Esophagus muscularis mucosa (tissue), 4 donors: ENCODE measurements around the gene SLC35F3. TPM values are rescaled to one million over a fixed set of nuclear protein-coding genes. Genes with fewer than 3 reads are reported as not detected.

Experiments
- DNase-seq: peaks from one replicate; pipeline ENCODE4 v3.0.0-alpha.2; 2017; ENCODE audit errors: extremely low spot score
- H3K27ac ChIP-seq, 4 donors: fragments of 200-600 bp; sonication (generic); replicated peaks in 1 of 4; 1 replicate in 3 of 4; 2 replicates in 1 of 4; pipeline ENCODE4 v1.5.1; 2016 to 2019; ENCODE audit warnings: mild to moderate bottlenecking in 1 of 4
- H3K27me3 ChIP-seq, 4 donors: fragments of 200-600 bp; sonication (generic); one replicate each; pipeline versions ENCODE4 v1.5.1 to v1.6.0; 2016 to 2019
- H3K36me3 ChIP-seq, 4 donors: fragments of 200-600 bp; sonication (generic); one replicate each; pipeline ENCODE4 v1.5.1; 2016 to 2019
- H3K4me1 ChIP-seq, 4 donors: fragments of 200-600 bp; sonication (generic); one replicate each; pipeline ENCODE4 v1.5.1; 2016 to 2019
- H3K4me3 ChIP-seq, 4 donors: fragments of 200-600 bp; sonication (generic); 1 replicate in 2 of 4; 2 replicates in 2 of 4; pipeline ENCODE4 v1.5.1; 2016 to 2019; ENCODE audit warnings: mild to moderate bottlenecking in 4 of 4, moderate library complexity in 1 of 4
- H3K9me3 ChIP-seq, 4 donors: fragments of 200-600 bp; sonication (generic); 1 replicate in 3 of 4; 2 replicates in 1 of 4; pipeline ENCODE4 v1.5.1; 2016 to 2019
- EP300 ChIP-seq: sonication (generic); formaldehyde crosslinking; IDR thresholded peaks from one replicate; pipeline ENCODE4 v1.6.1; 2017; ENCODE audit warnings: antibody characterized with exemption
- POLR2A ChIP-seq: fragments of 450-650 bp; IDR thresholded peaks from one replicate; pipeline ENCODE4 v1.6.1; 2017; ENCODE audit warnings: antibody characterized with exemption, moderate library complexity, mild to moderate bottlenecking, low read depth
- POLR2AphosphoS5 ChIP-seq, 2 donors: sonication (generic); formaldehyde crosslinking; IDR thresholded peaks; one replicate each; pipeline ENCODE4 v1.6.1; 2017; ENCODE audit warnings: antibody characterized with exemption in 2 of 2
- WGBS: methylation state at CpG from one replicate; pipeline ENCODE4 v1.1.5; 2018; 5-methylcytosine and 5-hydroxymethylcytosine counted together
- intact Hi-C: fragments of 100-400 bp; cut with DNase I; formaldehyde crosslinking; loops from one replicate; pipeline ENCODE4 v1.15.1; 2023
- total RNA-seq, 4 donors: library from RNA; depleted of rRNA; stranded (reverse); fragments of >200 nt; gene quantifications; one replicate each; pipeline versions ENCODE4 v1.1.0 to v1.2.1, GENCODE V29; 2016
- TF ChIP-seq, protein P1 (sequence below), 3 experiments: fragments of 200-600 bp in 2 of 3; fragments of 450-650 bp in 1 of 3; sonication (generic) in 2 of 3; IDR thresholded peaks; one replicate each; pipeline ENCODE4 v1.5.1; 2017 to 2019; ENCODE audit warnings: antibody characterized with exemption in 3 of 3, mild to moderate bottlenecking in 2 of 3, moderate library complexity in 1 of 3

SLC35F3 gene
- total RNA-seq, 4 donors from 2014 or later, result 0.34 TPM; not detected in 3

DNA sequence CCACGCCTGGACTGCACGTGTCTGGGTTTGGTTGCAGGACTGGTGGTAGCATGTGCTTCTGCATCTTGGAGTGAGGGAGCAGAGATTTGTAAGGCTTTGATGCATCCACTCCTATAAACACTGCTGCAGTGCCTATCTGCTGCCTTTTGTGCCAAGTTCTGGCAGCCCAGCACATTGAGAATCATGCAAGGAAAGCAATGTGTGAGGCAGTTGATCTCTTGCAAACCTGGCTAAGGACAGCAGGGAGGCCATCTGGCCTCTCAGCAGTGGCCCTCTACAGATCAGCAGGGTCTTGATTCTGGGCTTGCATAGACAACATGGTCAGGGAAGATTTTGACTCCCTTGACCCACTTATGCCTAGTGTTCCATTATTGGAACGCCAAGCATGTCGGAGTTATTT lies 387.5 kb downstream of the SLC35F3 start:
- DNase-seq, result no peak
- Histone ChIP-seq H3K9me3 (peaks cover 0 to 25% (median 18%) of the 10 kb centered on the region in 4 donors), H3K36me3 (no peaks in the 10 kb centered on the region), H3K4me3 (no peak overlapping the region), H3K27ac (no peak overlapping the region), H3K27me3 (no peaks in the 10 kb centered on the region), H3K4me1 (no peaks in the 10 kb centered on the region)
- 92% methylated on average over 4 of the region's 4 CpGs for WGBS
- TF ChIP-seq, protein P1, sequence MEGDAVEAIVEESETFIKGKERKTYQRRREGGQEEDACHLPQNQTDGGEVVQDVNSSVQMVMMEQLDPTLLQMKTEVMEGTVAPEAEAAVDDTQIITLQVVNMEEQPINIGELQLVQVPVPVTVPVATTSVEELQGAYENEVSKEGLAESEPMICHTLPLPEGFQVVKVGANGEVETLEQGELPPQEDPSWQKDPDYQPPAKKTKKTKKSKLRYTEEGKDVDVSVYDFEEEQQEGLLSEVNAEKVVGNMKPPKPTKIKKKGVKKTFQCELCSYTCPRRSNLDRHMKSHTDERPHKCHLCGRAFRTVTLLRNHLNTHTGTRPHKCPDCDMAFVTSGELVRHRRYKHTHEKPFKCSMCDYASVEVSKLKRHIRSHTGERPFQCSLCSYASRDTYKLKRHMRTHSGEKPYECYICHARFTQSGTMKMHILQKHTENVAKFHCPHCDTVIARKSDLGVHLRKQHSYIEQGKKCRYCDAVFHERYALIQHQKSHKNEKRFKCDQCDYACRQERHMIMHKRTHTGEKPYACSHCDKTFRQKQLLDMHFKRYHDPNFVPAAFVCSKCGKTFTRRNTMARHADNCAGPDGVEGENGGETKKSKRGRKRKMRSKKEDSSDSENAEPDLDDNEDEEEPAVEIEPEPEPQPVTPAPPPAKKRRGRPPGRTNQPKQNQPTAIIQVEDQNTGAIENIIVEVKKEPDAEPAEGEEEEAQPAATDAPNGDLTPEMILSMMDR (IDR thresholded peaks at IDR 0.05), result no peak
- TF ChIP-seq EP300, result no peak
- TF ChIP-seq POLR2AphosphoS5 (IDR thresholded peaks at IDR 0.05), result no peak
- TF ChIP-seq POLR2A, result no peak
- intact Hi-C loops, result no loop called here

DNA sequence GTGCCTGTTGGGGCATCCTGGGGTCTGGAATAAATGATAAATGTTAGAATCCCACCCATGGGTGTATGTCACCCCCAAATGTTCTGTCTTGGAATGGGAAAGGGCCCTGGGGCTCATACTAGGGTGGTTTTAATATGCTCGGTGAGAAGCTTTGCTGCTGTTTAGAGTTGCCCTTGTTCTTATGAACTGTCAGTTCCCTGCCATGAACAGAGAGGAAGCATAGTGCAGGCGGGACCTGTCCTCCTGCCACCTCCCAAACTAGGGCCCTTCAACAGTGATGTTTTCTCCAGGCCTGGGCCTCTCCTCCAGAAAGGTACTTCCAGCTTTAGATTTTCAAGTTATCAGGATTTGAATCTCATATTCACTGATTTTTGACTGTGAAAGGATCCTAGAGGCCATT lies 388.1 kb downstream of the SLC35F3 start:
- no peaks in the 10 kb centered on the region for H3K4me1 ChIP-seq
- no peaks in the 10 kb centered on the region for H3K36me3 ChIP-seq
- no peak for TF ChIP-seq EP300
- TF ChIP-seq POLR2AphosphoS5 (IDR thresholded peaks at IDR 0.05), result no peak
- no peak for TF ChIP-seq POLR2A
- peaks cover 0 to 25% (median 18%) of the 10 kb centered on the region in 4 donors for H3K9me3 ChIP-seq
- no peaks in the 10 kb centered on the region for H3K27me3 ChIP-seq
- no peak overlapping the region for H3K27ac ChIP-seq
- DNase-seq, result no peak
- H3K4me3 ChIP-seq, result no peak overlapping the region
- intact Hi-C loops, result no loop called here
- 90% methylated on average over 2 of the region's 2 CpGs for WGBS

DNA sequence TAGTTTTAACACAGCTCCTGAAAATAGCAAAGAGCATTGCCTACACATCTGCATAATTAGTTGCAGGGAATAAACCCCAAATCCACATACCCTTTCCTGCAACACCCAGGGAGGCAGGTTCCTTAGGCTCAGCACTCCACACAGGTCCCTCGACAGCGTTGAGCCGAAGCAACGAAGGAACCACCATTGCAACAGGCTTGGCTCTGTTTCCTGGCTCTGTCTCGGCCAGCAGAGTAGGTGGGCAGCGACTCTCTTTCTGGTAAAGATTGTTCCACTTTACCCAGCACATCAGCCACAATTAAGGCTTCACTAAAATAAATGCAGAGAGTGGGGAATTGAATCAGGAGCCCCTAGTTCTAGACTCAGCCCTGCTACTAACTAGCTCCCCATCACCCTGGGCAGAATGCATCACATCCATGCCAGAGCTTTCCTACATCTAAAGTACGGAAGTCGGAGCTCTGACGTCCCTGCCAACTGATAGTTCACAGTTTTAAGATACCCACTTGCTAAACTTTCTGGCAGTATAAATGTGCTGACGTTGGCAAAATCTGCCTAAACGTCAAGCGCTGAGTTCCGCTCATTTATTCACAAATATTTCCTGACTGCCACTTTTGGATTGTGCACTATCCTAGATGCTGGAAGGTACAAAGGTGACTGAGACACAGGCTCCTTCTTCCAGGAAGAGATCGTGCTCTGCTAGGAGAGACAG lies 389.8 kb downstream of the SLC35F3 start:
- no peaks in the 10 kb centered on the region for H3K4me1 ChIP-seq
- TF ChIP-seq EP300, result no peak
- TF ChIP-seq, protein P1 (IDR thresholded peaks at IDR 0.05), result no peak
- no peak for TF ChIP-seq POLR2AphosphoS5 (IDR thresholded peaks at IDR 0.05)
- no peak for TF ChIP-seq POLR2A
- H3K36me3 ChIP-seq, result no peaks in the 10 kb centered on the region
- no peak for DNase-seq
- H3K4me3 ChIP-seq, result no peak overlapping the region
- intact Hi-C loops, result no loop called here
- H3K27me3 ChIP-seq, result no peaks in the 10 kb centered on the region
- 68% methylated on average over 14 of the region's 14 CpGs for WGBS
- no peak overlapping the region for H3K27ac ChIP-seq
- H3K9me3 ChIP-seq, result peaks cover 0 to 25% (median 12%) of the 10 kb centered on the region in 4 donors

DNA sequence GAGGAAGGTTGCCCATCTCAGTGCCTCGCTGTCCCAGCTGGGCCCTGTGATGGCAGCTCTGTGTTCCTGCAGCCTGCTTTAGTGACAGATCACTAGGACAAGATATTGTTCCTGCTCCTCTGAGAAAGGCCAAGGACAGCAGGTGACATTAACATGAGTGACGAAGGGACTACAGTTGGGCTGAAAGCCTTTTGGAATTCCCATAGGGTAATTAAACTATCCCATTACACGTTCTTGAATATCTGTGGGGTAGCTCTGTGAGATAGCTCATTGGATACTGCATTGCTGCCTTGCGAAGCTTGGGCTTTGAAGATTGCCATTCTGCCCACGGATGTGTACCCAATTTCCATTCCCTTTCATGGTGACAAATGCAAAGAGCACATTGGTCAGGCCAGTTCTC lies 390.6 kb downstream of the SLC35F3 start:
- WGBS, result 77% methylated on average over 5 of the region's 5 CpGs
- no peak overlapping the region for H3K27ac ChIP-seq

DNA sequence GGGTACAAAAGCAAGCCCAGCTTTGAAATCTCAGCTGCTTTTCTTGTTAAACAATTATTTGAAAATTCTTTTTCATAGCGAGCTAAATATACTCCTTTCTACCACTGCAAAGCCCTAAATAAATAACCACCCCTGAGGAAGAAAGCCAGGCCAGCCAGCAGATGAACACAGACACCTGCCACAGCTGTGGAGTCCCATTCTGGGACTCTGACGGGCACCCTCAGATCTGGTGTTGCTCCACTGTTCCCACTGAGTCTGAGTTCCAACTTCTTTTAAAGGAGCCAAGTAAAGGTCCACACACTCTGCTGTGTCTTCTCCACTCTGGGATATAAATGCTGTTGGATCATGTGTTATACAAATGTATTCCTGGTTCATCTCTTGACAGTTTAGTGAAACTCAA lies 391.1 kb downstream of the SLC35F3 start:
- 58% methylated on average over 2 of the region's 2 CpGs for WGBS
- H3K4me3 ChIP-seq, result no peak overlapping the region
- H3K36me3 ChIP-seq, result no peaks in the 10 kb centered on the region
- DNase-seq, result no peak
- H3K9me3 ChIP-seq, result peaks cover 0 to 11% (median 1%) of the 10 kb centered on the region in 4 donors
- TF ChIP-seq POLR2AphosphoS5 (IDR thresholded peaks at IDR 0.05) (no peak), EP300 (no peak), POLR2A (no peak)
- TF ChIP-seq, protein P1 (IDR thresholded peaks at IDR 0.05), result no peak
- H3K4me1 ChIP-seq, result no peaks in the 10 kb centered on the region
- H3K27ac ChIP-seq, result no peak overlapping the region
- intact Hi-C loops, result no loop called here
- H3K27me3 ChIP-seq, result no peaks in the 10 kb centered on the region

More for the DNA sequence above, 390.6 kb downstream of the SLC35F3 start:
- H3K4me1 ChIP-seq, result no peaks in the 10 kb centered on the region
- intact Hi-C loops, result no loop called here
- H3K36me3 ChIP-seq, result no peaks in the 10 kb centered on the region
- no peaks in the 10 kb centered on the region for H3K27me3 ChIP-seq
- H3K4me3 ChIP-seq, result no peak overlapping the region
- H3K9me3 ChIP-seq, result peaks cover 0 to 17% (median 7%) of the 10 kb centered on the region in 4 donors
- no peak for DNase-seq
- TF ChIP-seq, protein P1 (IDR thresholded peaks at IDR 0.05), result no peak
- TF ChIP-seq POLR2A, result no peak
- TF ChIP-seq POLR2AphosphoS5 (IDR thresholded peaks at IDR 0.05), result no peak
- TF ChIP-seq EP300, result no peak
